NK-92 (cell line): ENCODE results near the gene LAMA5.

Source experiments
- DNase-seq: peaks from one replicate; lab custom pipeline; 2025; ENCODE audit not compliant: unreplicated experiment; lab: John Stamatoyannopoulos, UW

LAMA5 gene, protein sequence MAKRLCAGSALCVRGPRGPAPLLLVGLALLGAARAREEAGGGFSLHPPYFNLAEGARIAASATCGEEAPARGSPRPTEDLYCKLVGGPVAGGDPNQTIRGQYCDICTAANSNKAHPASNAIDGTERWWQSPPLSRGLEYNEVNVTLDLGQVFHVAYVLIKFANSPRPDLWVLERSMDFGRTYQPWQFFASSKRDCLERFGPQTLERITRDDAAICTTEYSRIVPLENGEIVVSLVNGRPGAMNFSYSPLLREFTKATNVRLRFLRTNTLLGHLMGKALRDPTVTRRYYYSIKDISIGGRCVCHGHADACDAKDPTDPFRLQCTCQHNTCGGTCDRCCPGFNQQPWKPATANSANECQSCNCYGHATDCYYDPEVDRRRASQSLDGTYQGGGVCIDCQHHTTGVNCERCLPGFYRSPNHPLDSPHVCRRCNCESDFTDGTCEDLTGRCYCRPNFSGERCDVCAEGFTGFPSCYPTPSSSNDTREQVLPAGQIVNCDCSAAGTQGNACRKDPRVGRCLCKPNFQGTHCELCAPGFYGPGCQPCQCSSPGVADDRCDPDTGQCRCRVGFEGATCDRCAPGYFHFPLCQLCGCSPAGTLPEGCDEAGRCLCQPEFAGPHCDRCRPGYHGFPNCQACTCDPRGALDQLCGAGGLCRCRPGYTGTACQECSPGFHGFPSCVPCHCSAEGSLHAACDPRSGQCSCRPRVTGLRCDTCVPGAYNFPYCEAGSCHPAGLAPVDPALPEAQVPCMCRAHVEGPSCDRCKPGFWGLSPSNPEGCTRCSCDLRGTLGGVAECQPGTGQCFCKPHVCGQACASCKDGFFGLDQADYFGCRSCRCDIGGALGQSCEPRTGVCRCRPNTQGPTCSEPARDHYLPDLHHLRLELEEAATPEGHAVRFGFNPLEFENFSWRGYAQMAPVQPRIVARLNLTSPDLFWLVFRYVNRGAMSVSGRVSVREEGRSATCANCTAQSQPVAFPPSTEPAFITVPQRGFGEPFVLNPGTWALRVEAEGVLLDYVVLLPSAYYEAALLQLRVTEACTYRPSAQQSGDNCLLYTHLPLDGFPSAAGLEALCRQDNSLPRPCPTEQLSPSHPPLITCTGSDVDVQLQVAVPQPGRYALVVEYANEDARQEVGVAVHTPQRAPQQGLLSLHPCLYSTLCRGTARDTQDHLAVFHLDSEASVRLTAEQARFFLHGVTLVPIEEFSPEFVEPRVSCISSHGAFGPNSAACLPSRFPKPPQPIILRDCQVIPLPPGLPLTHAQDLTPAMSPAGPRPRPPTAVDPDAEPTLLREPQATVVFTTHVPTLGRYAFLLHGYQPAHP (N-terminal part only)

DNA sequence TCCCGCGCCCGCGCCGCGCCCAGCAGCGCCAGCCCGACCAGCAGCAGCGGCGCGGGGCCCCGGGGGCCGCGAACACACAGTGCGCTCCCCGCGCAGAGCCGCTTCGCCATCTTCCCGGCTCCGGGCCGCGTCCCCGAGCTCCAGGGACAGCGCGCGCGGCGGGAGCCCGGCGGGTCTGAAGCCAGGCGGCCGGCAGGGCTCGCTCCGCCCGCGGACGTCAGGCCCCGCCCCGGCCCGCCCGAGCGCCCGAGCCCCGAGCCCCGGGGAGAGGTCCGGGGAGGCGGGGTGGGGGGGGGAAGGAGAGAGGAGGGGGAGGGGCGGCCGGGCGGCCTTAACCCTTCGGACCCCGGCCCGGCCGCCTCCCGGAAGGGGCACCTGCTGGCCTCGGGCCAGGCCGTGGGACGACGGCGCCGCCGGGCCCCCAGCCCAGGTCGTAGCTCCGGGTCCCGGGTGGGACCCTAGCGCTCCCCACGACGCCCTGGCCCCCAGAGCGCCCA is at the start of gene LAMA5:
Gene LAMA5, minus strand, starts transcription at position 177 of the 497 bp plus-strand sequence. Its CDS starts 67 bp downstream, at position 110.
- no peak for DNase-seq

DNA sequence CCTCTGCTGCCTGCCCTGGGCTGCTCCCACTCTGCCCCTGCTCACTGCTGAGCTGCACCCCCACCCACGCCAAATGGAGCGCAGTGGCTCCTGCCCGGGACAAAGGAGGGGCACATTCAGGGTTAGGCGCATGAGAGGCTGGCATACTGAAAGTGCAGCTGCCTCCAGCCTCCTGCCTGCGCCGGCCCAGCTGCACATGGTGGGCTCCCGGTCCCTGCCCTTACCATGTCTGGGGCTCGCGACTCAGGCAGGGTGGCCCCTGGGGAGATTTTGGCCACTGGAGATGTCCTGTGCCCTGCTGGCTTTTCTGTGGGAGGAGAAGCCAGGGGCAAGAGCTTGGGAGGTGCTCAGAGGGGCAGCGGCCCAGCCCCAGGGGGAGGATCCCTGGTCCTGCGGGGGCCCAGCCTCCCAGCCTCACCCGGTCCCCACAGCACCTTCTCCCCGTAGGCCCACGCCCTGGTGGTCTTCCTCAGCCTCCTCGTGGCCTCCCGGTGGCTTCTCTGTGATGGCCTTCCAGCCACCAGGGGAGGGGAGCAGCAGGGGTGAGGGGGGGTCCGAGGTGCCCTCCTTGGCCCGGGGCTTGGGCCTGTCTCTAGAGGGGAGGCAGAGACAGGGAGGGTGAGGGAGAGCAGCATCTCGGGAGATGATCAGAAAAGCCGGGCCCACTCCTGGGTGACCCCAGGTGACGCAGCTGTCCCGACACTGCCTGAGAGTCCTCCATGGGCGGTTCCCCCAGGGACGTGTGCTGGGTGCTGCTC is 48.4 kb upstream of the LAMA5 start:
- DNase-seq: no peak

DNA sequence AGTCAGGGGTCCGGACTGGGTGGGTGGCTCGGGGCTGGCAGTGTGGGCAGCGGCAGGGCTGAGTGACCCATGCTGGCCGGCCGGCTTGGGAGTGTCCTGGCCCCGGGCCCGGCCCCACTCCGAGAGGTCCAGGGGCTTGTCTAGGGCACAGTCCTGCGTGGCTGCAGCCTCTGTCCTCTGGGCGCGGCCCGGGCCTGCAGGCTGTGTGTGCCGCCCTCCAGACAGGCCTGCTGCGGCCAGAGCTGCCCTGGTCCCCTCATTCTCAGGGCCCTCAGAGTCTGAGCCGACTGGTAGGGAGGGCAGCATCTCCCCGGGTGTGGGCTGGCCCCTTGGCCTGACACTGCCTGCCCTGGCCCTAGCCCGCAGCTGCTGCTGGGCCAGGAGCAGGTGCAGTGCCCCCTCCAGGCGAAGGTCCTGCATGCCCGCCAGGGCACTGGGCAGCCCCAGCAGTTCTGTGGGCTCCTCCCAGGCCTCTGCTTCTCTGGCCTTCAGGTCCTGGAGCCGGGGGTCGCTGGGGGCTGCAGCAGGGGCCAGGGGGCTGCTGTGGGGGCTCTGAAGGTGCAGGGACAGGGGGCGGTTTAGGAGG is 46.9 kb upstream of the LAMA5 start:
- DNase-seq: no peak

DNA sequence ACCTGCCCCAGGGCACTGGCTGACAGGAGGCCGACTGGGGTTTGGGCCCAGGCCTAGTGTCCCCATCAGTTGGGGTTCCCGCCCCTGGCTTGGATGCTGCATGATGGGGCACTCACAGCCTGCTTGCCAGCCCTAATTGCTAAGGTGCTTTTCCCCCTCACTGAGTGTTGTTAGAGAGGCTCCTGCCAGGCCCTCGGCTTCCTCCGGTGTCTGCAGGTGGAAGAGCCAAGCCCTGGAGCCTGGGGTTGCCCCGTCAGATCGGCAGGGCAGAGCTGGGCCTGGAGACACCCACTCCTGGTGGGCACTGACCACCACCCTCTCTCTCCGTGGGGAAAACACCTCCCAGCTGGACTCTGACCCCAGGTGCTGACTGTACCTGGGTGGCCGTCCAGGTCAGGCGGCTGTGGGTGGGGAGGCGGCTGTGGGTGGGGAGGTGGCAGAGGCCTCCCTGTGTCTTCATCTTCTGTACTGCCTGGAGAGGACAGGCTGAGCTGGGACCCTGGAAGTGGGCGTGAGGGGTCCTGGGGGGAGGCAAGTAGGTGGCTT is 46.0 kb upstream of the LAMA5 start:
- DNase-seq: no peak

DNA sequence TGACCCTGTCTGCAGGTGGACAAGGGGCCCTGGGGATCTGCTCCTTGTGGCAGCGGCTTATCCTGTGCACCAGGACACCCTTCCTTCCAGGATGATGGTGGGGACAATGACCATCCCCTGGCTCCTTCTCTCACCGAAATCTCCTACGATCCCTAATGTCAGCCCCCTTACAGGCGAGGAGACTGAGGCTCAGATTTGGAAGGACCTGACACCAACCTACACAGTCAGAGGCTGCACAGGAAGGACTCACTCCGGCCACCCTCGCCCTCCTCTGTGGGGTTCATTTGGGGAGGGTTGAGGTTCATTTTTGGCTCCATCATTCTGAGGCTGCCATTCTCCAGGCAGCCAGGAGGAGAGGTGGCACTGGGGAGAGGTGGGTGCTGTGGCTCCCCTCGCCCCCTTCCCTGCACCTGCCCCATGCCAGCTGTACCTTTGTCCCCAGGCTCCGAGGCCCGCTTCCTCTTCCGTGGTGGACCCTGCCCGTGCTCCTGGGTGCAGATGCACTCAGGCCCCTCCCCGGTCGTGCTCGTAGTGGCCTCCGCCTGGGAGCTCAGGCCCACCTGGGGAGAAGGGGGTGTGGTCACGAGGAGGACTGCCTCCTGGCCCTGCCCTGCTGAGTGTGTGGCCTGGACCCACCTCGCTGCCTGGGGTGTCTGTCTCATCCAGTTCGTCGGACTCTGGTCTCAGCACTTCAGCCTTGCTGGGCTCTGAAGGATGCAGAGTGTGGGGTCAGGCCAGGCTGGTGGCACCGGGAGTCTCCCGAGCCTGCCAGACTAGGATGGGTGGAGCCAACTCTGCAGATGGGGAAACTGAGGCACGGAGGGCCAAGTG is 45.3 kb upstream of the LAMA5 start:
- DNase-seq: no peak

DNA sequence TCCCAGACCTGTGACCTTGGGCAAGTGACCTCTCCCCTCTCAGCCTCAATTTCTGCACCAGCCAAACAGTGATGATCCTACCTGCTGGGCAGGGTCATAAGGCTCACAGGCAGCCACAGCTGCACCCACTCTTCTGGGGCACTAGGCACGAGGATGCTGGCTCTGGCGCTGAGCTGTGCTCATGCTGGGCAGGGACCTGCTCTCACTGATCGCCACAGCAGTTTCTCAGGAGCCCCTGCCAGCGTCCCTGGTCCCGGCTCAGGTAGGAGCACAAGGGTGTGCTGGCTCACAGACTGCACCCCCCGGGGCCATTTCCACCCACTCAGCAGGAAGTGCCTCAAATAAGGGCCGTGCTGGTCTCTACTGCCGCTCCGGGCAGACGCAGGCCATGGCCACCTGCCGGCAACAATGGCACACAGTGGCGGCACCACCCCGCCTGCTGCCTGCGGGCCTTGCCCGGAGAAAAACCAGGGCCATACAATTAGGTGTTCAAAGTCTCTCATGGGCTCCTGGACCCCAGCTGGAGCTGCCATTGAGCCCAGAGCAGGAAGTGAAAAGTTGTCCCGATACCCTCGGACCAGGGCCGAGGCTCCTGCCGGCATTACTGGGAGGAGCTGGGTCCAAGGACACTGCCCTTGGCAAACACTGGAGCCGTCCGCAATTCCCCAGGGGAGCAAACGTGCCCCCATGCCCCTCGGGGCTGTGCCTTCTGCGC is 44.5 kb upstream of the LAMA5 start:
- DNase-seq: no peak

DNA sequence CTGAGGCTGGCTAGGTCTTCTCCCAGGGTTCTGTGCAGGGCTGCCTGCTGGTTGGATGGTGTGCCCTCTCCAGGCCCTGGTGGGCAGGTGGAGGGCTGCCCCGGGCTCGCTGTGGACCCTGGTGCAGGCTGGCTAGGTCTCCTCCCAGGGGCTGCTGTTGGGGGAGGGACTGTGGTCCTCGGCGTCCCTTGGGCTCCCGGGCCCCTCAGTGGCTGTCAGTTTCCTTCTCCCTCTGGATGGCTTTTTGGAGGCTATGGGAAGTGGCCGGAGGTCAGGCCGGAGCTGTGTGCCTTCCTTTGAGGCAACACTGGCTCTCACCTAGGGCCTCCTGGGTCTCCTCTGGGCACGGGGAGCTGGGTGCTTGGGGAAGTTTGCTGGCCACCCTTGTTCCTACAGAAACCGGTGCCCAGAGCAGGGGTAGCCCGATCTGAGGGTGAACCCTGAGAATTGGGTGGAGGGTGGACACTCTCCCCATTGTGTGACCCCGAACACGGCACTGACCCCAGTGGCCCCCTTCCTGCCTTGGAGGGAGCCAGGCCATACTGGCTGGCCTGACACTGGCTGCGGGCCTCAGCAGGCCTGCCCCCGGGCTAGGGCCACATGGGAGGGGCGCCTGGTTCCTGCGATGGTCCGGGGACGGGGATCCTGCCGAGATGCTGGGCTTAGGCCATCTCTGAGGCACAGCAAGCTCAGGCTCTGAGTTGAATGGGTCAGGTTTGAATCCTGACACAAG is 43.8 kb upstream of the LAMA5 start:
- no peak for DNase-seq

DNA sequence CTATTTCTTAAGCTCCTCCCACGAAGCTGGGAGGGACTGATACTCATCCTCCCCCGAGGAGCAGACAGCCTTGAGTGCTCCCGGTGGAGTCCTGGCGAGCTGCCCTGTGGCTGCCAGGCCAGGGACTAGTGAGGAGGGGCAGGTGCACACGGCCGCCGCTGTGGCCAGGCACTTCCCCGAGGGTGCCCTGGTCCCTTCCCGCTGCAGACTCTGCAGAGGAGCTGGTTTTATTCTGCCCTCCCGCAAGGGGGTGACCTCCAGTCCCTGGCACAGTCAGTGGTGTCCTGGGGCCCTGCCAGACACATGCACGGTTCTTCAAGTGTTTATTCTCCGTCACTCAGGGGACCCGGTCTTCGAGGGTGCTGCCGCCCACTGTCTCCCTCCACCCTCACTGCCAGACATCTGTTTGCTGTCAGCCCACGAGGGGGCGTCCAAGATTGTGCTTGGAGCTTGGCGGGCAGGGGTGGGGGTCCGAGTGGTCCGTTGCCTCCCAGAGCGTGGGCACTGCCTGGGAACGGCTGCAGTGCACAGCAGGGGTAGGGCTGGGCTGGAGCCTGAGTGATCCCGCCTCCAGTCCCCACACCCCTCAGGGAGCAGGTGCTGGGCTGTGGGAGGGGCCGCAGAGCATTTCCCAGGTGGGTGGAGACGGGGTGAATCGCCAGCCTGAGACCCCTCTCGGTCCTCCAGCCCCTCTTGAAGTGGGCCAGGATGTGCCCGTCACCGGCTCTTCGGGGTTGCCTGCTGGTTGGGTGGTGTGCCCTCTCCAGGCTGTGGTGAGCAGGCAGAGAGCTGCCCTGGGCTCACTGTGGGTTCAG is 43.0 kb upstream of the LAMA5 start:
- no peak for DNase-seq

DNA sequence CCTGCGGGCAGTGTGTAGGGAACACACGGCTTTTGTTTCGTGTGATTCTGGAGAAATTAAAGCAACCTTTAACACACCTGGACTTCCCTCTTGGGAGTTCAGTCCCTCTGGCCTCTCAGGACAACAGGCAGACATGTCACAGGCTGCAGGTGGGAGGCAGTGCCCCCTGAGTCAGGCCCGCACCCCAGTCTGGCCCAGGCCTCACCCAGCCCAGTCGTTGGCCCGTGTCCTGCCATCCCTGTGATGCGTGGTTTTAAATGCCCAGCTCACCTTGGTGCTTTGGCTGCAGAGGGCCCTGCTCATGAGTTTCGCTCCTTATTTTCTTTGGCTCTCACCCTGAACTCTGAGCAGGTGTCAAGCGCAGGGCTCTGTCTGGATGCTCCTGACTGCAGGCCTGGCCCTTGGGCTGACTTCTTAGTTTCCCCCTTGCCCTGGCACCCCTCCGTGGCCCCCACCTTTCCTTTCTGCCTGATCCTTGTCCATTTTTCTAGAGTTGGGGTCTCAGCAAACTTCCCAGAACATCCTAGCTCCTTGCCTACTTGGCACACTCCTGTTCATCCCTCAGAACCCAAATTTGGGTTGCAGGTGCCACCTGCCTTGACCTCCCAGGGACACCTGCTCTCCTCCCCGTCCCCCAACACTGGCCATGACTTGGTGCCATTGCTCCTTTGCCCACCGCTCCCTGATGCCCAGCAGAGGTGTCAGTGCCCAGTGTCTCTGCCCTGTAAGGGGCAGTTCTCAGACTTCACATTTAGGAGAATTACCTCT is 42.2 kb upstream of the LAMA5 start:
- DNase-seq: no peak

DNA sequence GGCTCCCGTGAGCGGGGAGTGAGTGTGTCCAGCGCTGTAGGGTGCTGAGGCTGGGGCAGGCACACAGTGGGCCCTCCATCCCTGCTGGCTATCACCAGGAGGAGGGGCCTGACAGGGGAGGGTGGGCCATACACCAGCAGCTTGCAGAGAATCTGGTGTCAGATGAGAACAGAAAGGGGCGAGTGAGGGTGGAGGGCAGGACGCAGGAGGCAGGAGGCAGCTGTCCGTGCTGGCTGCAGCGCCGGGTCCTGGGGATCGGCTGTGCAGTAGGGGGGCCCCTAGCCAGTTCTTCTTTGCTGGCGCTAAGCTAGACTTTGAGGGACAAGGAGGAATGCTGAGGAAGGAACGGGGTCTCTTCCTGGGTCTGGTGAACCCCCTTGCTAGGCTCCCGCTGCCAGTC is 41.5 kb upstream of the LAMA5 start:
- DNase-seq: no peak

DNA sequence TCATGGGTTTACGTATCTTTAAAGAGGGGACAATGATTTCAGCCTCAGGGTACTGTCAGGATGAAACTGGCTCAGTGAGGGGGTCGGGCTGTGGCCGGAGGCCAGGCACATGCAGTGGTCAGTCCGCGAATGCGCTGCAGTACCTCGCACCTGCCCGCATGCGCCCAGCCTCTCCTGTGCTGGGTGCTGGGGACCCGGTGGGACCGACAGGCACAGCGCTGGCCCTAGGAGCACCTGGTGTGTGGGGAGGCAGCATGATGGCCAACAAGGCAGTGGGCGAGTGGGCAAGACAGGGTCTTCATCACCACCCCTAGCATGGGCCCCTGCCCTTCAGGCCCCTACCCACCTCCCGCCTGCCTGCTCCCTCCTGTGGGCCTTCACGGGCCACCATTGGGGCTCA is 40.9 kb upstream of the LAMA5 start:
- no peak for DNase-seq

DNA sequence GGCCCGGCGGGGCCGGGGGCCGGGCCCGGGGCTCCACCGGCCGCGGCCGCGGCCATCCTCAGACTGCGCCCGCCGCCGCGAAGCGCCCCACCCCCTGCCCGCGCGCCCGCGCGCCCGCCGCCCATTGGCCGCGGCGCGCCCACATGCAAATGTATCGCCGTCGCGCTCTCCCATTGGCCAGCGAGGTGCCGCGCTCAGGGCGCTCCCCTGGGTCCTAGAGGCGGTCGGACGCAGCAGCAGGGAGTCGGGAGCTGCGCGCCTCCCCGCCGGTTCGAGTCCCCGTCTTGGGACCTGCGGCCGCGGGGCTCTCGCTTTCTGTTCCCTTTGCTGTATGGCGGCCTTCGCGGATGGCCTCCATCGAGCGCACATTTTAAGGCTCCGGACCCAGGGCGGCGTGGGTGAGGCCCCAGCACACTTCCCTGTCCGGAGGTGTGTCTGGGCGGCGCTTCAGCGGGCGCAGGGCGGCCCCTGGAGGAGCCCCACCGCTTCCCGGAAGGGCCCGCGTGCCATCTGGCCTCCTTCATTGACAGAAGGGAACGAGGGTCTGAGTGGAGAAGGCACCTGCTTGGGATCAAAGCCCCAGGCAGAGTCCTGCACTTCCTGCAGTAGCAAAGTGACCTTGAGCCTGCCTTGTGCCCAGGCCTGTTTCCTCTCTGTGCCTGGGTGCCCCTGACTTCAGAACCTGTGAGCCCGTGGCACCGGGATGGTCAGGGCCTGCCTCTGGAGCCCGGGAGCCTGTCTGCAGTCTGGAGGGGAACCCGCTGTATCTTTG is 40.3 kb upstream of the LAMA5 start, which contains the start of gene CABLES2:
Gene CABLES2, minus strand, starts transcription at position 65 of the 772 bp plus-strand sequence. Its CDS starts 9 bp downstream, at position 56.
- DNase-seq: no peak

DNA sequence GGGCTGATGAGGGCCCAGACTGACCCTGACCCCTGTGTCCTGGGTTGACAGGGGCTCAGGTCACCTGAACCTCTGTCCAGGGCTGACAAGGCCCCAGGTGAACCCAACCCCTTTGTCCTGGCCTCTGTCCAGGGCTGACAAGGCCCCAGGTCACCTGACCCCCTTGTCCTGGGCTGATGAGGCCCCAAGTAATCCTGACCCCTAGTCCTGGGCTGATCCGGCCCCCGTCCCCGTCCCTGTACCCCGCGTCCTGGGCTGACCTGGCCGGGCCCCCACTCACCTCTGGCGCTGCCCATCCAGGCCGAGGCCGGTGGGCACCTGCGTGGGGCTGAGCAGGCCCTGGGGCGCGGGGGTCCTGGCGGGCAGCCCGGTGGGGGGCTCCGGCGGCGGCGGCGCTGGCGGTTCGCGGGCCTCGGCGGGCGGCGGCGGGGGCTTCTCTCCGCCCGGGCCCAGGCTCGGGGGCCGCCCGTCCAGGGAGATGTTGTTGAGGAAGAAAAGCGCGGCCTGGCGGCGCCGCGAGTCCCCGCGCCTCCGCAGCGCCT is 39.6 kb upstream of the LAMA5 start:
- no peak for DNase-seq

DNA sequence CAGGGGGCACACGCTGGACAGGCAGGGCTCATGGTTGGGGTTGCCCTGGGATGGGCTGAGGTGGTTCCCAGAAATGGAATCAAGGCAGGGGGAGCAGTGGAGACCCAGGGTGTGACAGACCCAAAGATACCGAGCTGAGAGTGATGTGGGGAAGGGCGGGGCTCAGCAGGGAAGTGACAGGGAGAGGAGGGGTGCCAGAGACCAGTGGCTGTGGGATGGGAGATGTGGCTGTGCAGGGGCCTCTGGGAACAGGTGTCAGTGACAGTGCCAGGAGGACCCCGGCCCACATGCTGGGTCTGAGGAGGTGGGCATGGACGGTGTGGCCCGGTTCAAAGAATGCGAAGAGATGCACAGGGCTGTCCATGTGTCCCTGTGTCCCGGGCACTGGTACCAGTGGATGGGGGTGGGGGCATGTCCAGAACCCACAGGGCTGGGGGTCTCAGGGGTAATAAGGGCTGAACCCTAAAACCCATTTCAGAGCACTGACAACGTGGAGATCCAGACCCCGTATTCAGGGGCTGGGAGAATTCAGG is 38.9 kb upstream of the LAMA5 start:
- DNase-seq: no peak
